ENCODE measurements around the gene TLK2. TPM values are rescaled to one million over a fixed set of nuclear protein-coding genes. Genes with fewer than 3 reads are reported as not detected.
"Not testable (repeated sequence)": the region's sequence is repeated elsewhere in the genome, so short reads cannot be mapped to it uniquely, and the experiment has no call there.

The TLK2 gene
- total RNA-seq, 2 donors from 2014 or later, result 45.2 to 71.5 TPM

DNA sequence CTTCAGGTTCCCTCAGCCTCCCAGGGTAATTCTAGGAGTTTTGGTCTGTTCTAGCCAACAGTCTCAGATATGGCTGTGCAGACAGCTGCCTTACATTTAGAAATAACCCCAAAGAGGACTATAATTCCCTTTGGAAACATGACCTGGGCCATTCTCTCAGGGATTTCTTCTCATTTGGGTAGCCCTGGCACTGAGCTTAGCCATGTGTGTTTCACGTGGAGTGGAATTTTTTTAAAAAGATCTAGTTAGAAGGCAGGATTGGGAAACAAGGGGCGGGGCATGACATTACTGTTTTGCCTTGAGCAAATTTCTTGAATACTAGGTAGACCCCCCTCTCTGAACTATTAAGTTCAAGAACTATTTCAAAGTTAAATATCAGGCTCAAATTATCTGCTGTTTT, 119.3 kb downstream of the TLK2 start:
- DNase-seq (ENCODE audit: low spot score) (no peak), ATAC-seq (ENCODE audit: insufficient number of reproducible peaks, low FRiP score, low read depth) (no peak)
- Histone ChIP-seq H3K4me1 (ENCODE audit: control insufficient read depth in 1 of 2, low read depth in 2 of 2) (no peaks in the 10 kb centered on the region), H3K36me3 (peaks cover 19% of the 10 kb centered on the region), H3K27me3 (replicated peaks; ENCODE audit: insufficient read depth) (no peaks in the 10 kb centered on the region), H3K4me3 (no peak overlapping the region), H3K27ac (no peak overlapping the region), H3K9me3 (no peaks in the 10 kb centered on the region)
- no peak for TF ChIP-seq CTCF (IDR thresholded peaks at IDR 0.05)

DNA sequence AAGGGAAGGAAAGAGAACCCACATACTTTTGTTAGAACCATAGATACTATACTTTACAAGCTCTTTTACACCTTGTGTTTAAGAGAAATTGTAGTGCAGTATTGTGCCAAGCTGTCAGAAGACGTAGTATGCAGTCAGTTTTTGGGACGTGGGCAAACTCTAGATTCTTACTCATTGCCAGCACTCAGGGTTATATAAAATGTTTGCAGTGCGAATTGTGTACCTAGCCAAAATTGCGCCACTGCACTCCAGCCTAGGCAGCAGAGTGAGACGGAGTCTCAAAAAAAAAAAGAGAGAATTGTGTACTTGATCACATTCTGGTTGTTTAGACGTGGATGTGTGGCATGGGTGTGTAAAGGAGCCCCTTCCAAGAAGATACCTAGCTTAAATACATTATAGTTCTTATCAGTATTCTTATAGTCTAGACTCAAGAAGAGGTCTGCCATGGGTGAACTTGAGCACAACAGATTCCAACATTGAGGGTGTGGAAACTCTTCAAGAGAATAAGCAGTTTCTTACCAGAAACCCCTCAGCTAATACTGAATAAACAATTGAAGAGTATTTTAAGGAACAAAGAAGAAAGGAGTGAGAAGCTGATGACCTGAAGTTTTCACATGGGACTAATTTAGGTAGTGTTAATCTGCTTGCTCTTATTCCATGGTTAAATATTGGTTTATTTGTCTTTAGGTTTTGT, 121.5 kb downstream of the TLK2 start:
- no peak for DNase-seq (ENCODE audit: low spot score)
- Histone ChIP-seq H3K27me3 (replicated peaks; ENCODE audit: insufficient read depth) (no peaks in the 10 kb centered on the region), H3K27ac (no peak overlapping the region), H3K9me3 (no peaks in the 10 kb centered on the region), H3K4me3 (no peak overlapping the region), H3K4me1 (ENCODE audit: control insufficient read depth in 1 of 2, low read depth in 2 of 2) (no peaks in the 10 kb centered on the region), H3K36me3 (peaks cover 19% of the 10 kb centered on the region)
- no peak for ATAC-seq (ENCODE audit: insufficient number of reproducible peaks, low FRiP score, low read depth)
- no peak for TF ChIP-seq CTCF (IDR thresholded peaks at IDR 0.05)

DNA sequence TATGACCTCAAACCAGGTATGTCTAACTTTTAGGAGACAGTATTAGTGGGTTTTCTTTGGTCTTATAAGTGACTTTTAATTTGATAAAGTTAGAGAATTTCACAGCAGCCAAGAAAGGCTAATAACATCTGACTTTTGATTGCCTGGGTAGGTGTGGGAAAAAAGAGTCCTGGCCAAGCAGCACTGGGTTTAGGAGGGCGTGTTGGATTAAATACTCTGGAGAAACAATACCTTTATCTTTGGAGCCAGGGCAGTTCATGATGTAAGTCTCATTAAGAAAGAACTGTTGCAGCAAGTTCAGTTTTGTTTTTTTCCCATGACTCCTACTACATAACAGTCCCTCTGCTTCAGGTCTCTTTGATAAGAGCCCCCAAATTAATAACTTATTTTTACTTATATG, 122.2 kb downstream of the TLK2 start:
- Histone ChIP-seq H3K27me3 (replicated peaks; ENCODE audit: insufficient read depth) (no peaks in the 10 kb centered on the region), H3K9me3 (no peaks in the 10 kb centered on the region), H3K4me3 (no peak overlapping the region), H3K27ac (no peak overlapping the region), H3K4me1 (ENCODE audit: control insufficient read depth in 1 of 2, low read depth in 2 of 2) (no peaks in the 10 kb centered on the region), H3K36me3 (peaks cover 19% of the 10 kb centered on the region)
- ATAC-seq (ENCODE audit: insufficient number of reproducible peaks, low FRiP score, low read depth) (no peak), DNase-seq (ENCODE audit: low spot score) (no peak)
- TF ChIP-seq CTCF (IDR thresholded peaks at IDR 0.05), result no peak

DNA sequence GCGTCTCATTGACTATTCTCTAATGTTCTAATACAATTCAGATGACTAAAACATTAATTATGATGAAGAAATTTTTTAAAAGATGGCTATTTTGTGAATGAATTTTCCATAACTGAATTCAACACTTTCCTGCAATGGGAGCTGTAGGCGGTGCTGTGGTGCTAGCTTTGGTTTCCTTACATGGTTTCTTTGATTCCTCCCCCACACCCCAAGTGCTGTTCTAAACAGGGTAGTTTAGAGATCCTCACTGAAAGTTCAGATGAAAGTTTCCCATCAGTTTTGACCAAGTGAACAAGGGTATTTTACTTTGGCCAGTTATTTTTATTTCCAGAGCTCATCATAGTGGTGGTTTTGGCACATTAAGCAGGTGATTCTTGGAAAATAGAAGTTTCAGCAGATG, 122.8 kb downstream of the TLK2 start:
- H3K9me3 ChIP-seq, result no peaks in the 10 kb centered on the region
- ATAC-seq (ENCODE audit: insufficient number of reproducible peaks, low FRiP score, low read depth), result no peak
- no peaks in the 10 kb centered on the region for H3K4me1 ChIP-seq (ENCODE audit: control insufficient read depth in 1 of 2, low read depth in 2 of 2)
- H3K27me3 ChIP-seq (replicated peaks; ENCODE audit: insufficient read depth), result no peaks in the 10 kb centered on the region
- TF ChIP-seq CTCF (IDR thresholded peaks at IDR 0.05), result no peak
- DNase-seq (ENCODE audit: low spot score), result no peak
- H3K36me3 ChIP-seq, result peaks cover 13% of the 10 kb centered on the region
- no peak overlapping the region for H3K4me3 ChIP-seq
- H3K27ac ChIP-seq, result no peak overlapping the region

GRCh38 chr17:62603783-62604182, 125.2 kb downstream of the TLK2 start:
- H3K27ac ChIP-seq; H3K27me3 ChIP-seq (replicated peaks; ENCODE audit: insufficient read depth); ATAC-seq (ENCODE audit: insufficient number of reproducible peaks, low FRiP score, low read depth); H3K9me3 ChIP-seq; DNase-seq (ENCODE audit: low spot score); H3K4me3 ChIP-seq; H3K4me1 ChIP-seq (ENCODE audit: control insufficient read depth in 1 of 2, low read depth in 2 of 2): not testable (repeated sequence)
- H3K36me3 ChIP-seq, result peaks cover 14% of the 10 kb centered on the region

- Histone ChIP-seq H3K4me1 (ENCODE audit: control insufficient read depth in 1 of 2, low read depth in 2 of 2) (no peaks in the 10 kb centered on the region), H3K4me3 (no peak overlapping the region), H3K27me3 (replicated peaks; ENCODE audit: insufficient read depth) (no peaks in the 10 kb centered on the region), H3K9me3 (no peaks in the 10 kb centered on the region), H3K36me3 (peaks cover 23% of the 10 kb centered on the region), H3K27ac (no peak overlapping the region)
- no peak for DNase-seq (ENCODE audit: low spot score)
- no peak for ATAC-seq (ENCODE audit: insufficient number of reproducible peaks, low FRiP score, low read depth)
- TF ChIP-seq CTCF (IDR thresholded peaks at IDR 0.05), result no peak
Observed at GRCh38 chr17:62605588-62605987, 127.0 kb downstream of the TLK2 start.
